Measurements from ENCODE around the gene SLC49A3. TPM values are rescaled to one million over a fixed set of nuclear protein-coding genes. Genes with fewer than 3 reads are reported as not detected.

SLC49A3 gene
- total RNA-seq, 1 donor from 2014 or later: 14.6 TPM

GRCh38 chr4:685679-686412, 3.1 kb downstream of the SLC49A3 start:
- intact Hi-C loops (cut with DNase I): no loop called here
- no peak for ATAC-seq (ENCODE audit: poor library complexity)
- DNase-seq: peak; percentile 44

GRCh38 chr4:684623-685327, 4.2 kb downstream of the SLC49A3 start:
- intact Hi-C loops (cut with DNase I): no loop called here
- DNase-seq: peak; percentile 38
- no peak for ATAC-seq (ENCODE audit: poor library complexity)

GRCh38 chr4:683982-684622, 4.8 kb downstream of the SLC49A3 start:
- intact Hi-C loops (cut with DNase I): no loop called here
- DNase-seq (peak; percentile 88), ATAC-seq (ENCODE audit: poor library complexity) (peak; percentile 27)

- intact Hi-C loops (cut with DNase I): no loop called here
- DNase-seq (peak; percentile 42), ATAC-seq (ENCODE audit: poor library complexity) (no peak)
Observed at GRCh38 chr4:683247-683897, 5.6 kb downstream of the SLC49A3 start.

- ATAC-seq (ENCODE audit: poor library complexity) (no peak), DNase-seq (peak; percentile 40)
- intact Hi-C loops (cut with DNase I): no loop called here
Observed at GRCh38 chr4:682490-683172, 6.3 kb downstream of the SLC49A3 start.

- peak; percentile 67 for DNase-seq
- intact Hi-C loops (cut with DNase I): no loop called here
- ATAC-seq (ENCODE audit: poor library complexity): no peak
Observed at GRCh38 chr4:681736-682451, 7.1 kb downstream of the SLC49A3 start.

- intact Hi-C loops (cut with DNase I): no loop called here
- ATAC-seq (ENCODE audit: poor library complexity) (peak; percentile 58), DNase-seq (peak; percentile 84)
Observed at GRCh38 chr4:680928-681645, 7.9 kb downstream of the SLC49A3 start.

- DNase-seq: peak; percentile 63
- no peak for ATAC-seq (ENCODE audit: poor library complexity)
- intact Hi-C loops (cut with DNase I): no loop called here
Observed at GRCh38 chr4:680551-680927, 8.4 kb downstream of the SLC49A3 start.

- intact Hi-C loops (cut with DNase I): no loop called here
- DNase-seq (no peak), ATAC-seq (ENCODE audit: poor library complexity) (no peak)
Observed at GRCh38 chr4:680091-680490, 8.9 kb downstream of the SLC49A3 start.

GRCh38 chr4:679629-680028, 9.3 kb downstream of the SLC49A3 start:
- ATAC-seq (ENCODE audit: poor library complexity) (no peak), DNase-seq (no peak)
- intact Hi-C loops (cut with DNase I): no loop called here

GRCh38 chr4:679104-679481, 9.9 kb downstream of the SLC49A3 start:
- intact Hi-C loops (cut with DNase I): no loop called here
- DNase-seq (no peak), ATAC-seq (ENCODE audit: poor library complexity) (no peak)

- intact Hi-C loops (cut with DNase I): no loop called here
- no peak for DNase-seq
- no peak for ATAC-seq (ENCODE audit: poor library complexity)
Observed at GRCh38 chr4:678331-679103, 10.4 kb downstream of the SLC49A3 start.

GRCh38 chr4:677431-678293, 11.3 kb downstream of the SLC49A3 start:
- no peak for DNase-seq
- no peak for ATAC-seq (ENCODE audit: poor library complexity)
- intact Hi-C loops (cut with DNase I): no loop called here

GRCh38 chr4:676871-677235, 12.1 kb downstream of the SLC49A3 start:
- intact Hi-C loops (cut with DNase I): no loop called here
- peak; percentile 46 for DNase-seq
- ATAC-seq (ENCODE audit: poor library complexity): no peak

- DNase-seq (peak; percentile 38), ATAC-seq (ENCODE audit: poor library complexity) (no peak)
- intact Hi-C loops (cut with DNase I): no loop called here
Observed at GRCh38 chr4:675980-676870, 12.7 kb downstream of the SLC49A3 start.
